ENCODE results near the gene PHTF2.
A peak's percentile ranks its signal among the peaks of the same experiment; 100 is the strongest.

PHTF2 gene

GRCh38 chr7:77923419-77923818 lies 124.8 kb downstream of the PHTF2 start:
- DNase-seq (ENCODE audit: insufficient read length, low spot score) (no peak), FAIRE-seq (peak; percentile 38)
- no peak for TF ChIP-seq CTCF (IDR thresholded peaks at IDR 0.05; ENCODE audit: insufficient read depth, missing control alignments)

GRCh38 chr7:77930496-77930895 lies 131.9 kb downstream of the PHTF2 start:
- DNase-seq (ENCODE audit: insufficient read length, low spot score) (no peak), FAIRE-seq (no peak)
- no peak for TF ChIP-seq CTCF (IDR thresholded peaks at IDR 0.05; ENCODE audit: insufficient read depth, missing control alignments)

- DNase-seq (ENCODE audit: insufficient read length, low spot score) (no peak), FAIRE-seq (no peak)
- no peak for TF ChIP-seq CTCF (IDR thresholded peaks at IDR 0.05; ENCODE audit: insufficient read depth, missing control alignments)
These were observed 133.3 kb downstream of the PHTF2 start for GRCh38 chr7:77931841-77932240.

GRCh38 chr7:77933394-77933793 lies 134.8 kb downstream of the PHTF2 start:
- TF ChIP-seq CTCF (IDR thresholded peaks at IDR 0.05; ENCODE audit: insufficient read depth, missing control alignments) = no peak
- DNase-seq (ENCODE audit: insufficient read length, low spot score) (no peak), FAIRE-seq (peak; percentile 46)

GRCh38 chr7:77935652-77936348 lies 137.2 kb downstream of the PHTF2 start:
- FAIRE-seq (no peak), DNase-seq (ENCODE audit: insufficient read length, low spot score) (no peak)
- TF ChIP-seq CTCF (IDR thresholded peaks at IDR 0.05; ENCODE audit: insufficient read depth, missing control alignments) = peak; percentile 26

- DNase-seq (ENCODE audit: insufficient read length, low spot score) (no peak), FAIRE-seq (no peak)
These were observed 142.1 kb downstream of the PHTF2 start for GRCh38 chr7:77940647-77941046.

More at GRCh38 chr7:77940647-77941046, 142.1 kb downstream of the PHTF2 start:
- peak; percentile 77 for TF ChIP-seq CTCF (IDR thresholded peaks at IDR 0.05; ENCODE audit: insufficient read depth, missing control alignments)
